GM21360 (cell line): ENCODE measurements around the gene IWS1.
"Not testable (repeated sequence)": the region's sequence is repeated elsewhere in the genome, so short reads cannot be mapped to it uniquely, and the experiment has no call there.

Experiments
- ATAC-seq: cut with Tn5 transposase; IDR thresholded peaks from one replicate; pipeline ENCODE4 v1.9.1; 2021; ENCODE audit warnings: mild to moderate bottlenecking, moderate library complexity; ENCODE audit not compliant: unreplicated experiment

The IWS1 gene

GRCh38 chr2:127526132-127527000 lies at the start of gene IWS1:
Gene IWS1 (minus strand): TSS chr2:127526489. CDS start chr2:127526208, 281 bp downstream.
- ATAC-seq, result peak; percentile 84

DNA sequence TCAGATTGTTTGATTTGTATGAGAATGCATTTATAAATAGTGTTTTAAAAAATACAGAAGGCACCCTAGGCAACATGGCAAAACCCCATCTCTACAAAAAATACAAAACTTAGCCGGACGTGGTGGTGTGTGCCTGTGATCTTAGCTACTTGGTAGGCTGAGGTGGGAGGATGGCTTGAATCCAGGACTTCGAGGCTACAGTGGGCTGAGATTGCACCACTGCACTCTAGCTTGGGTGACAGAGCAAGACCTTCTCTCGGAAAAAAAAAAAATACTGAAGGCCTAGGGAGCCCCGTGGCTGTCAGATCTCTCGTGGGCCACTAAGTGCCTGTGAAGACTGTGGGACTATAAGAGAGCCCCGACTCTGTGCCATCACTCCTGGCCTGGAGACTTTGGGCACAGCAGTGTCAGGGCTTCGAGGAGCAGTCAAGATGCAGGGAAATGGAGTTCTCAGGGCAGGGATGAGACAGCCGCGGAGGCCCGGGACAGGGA lies 49.7 kb upstream of the IWS1 start:
- no peak for ATAC-seq

GRCh38 chr2:127575185-127575765 lies 49.0 kb upstream of the IWS1 start:
- peak; percentile 46 for ATAC-seq

GRCh38 chr2:127574656-127575055 lies 48.4 kb upstream of the IWS1 start:
- ATAC-seq, result no peak

GRCh38 chr2:127573771-127574170 lies 47.5 kb upstream of the IWS1 start:
- ATAC-seq, result no peak

DNA sequence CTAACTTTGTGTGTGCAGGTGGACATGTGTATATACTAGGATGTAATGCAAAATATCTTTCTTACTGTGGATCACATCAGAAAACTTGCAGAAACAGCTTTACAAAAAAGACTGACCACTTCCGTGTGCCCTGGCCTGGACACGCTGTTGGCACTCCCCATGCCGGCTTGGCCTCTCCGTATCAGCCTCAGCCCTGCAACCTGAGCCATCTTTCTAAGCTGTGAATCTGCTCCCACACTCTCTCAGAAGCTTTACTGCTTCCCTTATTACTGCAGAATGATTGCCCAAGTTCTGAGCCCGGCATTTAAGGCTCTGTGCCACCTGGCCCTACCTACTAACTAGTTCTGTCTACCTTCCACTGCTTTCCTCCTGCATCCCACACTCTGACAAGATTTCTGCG lies 47.0 kb upstream of the IWS1 start:
- no peak for ATAC-seq

GRCh38 chr2:127572841-127573240 lies 46.6 kb upstream of the IWS1 start:
- ATAC-seq, result no peak

DNA sequence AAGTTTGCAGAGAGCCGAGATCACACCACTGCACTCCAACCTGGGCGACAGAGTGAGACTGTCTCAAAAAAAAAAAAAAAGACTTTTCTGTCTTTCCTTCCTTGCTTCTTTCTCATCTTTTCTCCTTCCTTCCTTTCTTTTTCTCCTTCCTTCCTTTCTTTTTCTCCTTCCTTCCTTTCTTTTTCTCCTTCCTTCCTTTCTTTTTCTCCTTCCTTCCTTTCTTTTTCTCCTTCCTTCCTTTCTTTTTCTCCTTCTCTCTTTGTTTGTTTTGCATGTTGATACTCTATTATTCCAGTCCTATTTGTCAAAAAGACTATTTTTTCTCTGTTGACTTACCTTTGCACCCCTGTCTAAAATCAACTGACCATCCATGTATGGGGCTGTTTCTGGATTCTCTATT lies 46.1 kb upstream of the IWS1 start:
- not testable (repeated sequence) for ATAC-seq

DNA sequence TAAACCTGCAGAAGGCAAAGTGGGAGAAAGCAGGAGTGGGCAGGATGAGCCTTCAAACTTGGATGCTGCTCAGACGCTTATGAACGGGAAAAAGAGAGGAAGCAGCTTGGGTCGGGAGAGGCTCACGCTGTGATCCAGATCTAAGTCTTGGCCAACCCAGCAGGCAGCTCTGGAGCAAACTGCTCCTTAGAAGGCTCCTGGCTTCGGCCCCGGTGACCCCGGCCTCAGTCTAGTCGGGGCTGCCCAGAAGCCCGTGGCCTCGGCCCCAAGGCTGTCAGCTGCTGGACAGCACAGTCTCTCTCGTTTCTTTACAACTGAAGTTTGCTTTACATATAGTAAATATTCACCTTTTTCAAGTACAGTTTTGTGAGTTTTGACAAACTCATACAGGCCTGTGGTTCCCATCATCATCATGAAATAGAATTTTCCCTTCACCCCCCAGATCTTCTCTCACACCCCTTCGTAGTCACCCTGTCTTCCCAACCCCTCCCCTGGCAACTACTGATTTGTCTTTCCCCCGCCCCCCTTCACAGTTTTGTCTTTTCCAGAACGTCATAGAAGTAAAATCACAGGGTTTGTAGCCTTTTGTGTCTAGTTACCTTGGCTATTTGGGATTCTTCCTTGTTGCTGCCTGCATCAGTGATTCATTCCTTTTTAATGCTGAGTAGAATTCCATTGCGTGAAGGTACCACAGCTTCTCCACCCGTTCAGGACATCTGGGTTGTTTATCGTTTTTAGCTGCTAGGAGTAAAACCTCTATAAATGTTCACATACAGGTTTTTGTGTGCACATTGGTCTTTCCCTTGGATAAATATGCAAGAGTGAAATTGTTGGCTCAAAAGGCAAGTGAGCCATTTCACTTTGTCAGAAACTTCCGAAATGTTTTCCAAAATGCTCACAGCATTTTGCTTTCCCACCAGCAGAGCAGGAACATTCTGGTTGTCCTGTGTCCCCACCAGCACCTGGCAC lies 44.3 kb upstream of the IWS1 start:
- ATAC-seq, result no peak

DNA sequence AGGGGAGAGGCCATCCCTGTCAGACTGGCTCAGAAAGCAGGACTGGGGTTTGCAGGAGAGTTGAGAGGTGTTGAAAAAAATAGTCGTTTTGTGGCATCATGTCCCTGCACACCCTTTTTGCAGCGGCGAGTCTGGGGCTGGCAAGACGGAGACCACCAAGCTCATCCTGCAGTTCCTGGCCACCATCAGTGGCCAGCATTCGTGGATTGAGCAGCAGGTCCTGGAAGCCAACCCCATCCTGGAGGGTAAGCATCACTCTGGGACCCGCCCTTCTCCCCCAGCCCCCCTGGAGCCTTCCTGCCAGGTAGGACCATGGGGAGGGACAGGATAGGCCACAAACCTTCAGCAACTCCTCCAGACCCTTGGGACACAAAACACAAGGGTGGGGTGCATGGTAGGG lies 43.4 kb upstream of the IWS1 start:
- ATAC-seq, result no peak

GRCh38 chr2:127568128-127568527 lies 41.8 kb upstream of the IWS1 start:
- ATAC-seq, result no peak

GRCh38 chr2:127567351-127567854 lies 41.1 kb upstream of the IWS1 start:
- ATAC-seq, result no peak

GRCh38 chr2:127566576-127566975 lies 40.3 kb upstream of the IWS1 start:
- ATAC-seq, result no peak

- no peak for ATAC-seq
These were observed 39.8 kb upstream of the IWS1 start for GRCh38 chr2:127566139-127566417.

GRCh38 chr2:127565261-127566138 lies 39.2 kb upstream of the IWS1 start:
- ATAC-seq, result no peak

- no peak for ATAC-seq
These were observed 38.4 kb upstream of the IWS1 start for GRCh38 chr2:127564429-127565260.

DNA sequence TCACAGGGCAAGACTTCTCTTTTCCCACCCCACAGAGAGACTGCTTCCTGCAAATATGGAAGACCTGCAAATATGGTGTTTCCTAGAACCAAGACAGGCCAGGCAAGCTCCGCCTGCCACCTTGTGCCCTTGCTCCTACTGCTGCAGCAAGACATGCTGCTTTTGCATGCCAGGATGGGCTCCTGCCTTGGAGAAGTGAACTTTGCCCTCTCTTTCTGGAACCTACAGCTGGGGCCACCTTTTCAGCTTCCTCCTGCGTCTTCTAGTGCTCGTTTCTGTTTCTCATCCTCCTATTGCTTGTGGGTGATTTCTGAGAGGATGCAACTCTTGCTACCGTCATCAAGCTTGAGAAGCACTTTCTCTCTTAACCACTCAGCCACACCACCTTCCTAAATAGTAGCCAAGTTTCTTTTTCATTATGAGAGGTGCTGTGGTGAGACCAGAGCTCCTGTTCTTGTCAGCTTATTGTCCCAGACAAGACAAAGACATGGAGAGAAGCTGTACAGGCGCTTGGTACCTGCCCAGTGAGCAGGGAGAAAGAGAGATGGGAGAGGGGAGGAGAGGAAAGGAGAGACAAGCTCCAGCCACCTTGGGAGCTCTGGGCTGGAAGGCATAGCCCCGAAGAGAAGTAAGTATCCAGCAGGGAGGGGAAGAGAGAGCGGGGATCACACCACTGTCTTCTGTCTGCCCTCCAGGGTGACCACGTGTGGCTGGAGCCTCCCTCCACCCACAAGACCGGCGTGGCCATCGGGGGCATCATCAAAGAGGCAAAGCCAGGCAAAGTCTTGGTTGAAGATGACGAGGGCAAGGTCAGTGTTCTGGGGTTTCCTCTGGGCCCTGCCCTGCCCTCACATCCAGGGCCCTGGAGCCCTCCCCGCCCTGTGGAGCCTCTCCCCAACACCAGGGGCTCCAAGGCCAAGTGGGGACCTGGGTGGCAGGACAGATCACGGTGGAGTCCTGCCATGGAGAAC lies 37.5 kb upstream of the IWS1 start:
- ATAC-seq, result peak; percentile 97

DNA sequence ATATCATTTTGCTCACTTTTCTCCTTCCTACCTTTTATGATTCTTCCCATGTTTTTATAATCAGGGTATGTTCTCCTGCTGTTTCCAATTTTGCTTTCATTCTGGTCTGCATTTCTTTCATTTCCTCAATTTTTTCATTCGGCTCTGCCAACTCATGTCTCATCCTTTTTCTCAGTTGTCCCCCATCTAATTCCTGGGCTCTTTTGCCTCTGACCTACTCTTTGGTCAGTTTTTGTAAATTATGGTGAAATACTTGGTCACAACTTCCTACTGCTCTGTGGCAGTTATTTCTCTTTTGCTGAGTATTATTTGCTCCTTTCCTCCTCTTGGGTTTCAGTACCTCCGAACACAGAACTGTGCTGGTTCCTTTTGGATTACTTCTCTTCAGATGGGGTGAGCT lies 36.6 kb upstream of the IWS1 start:
- ATAC-seq, result no peak
